ENCODE measurements around the gene PCSK5.
"Not testable (repeated sequence)": the region's sequence is repeated elsewhere in the genome, so short reads cannot be mapped to it uniquely, and the experiment has no call there.

Gene PCSK5

GRCh38 chr9:75890472-75891276 lies at the start of gene PCSK5:
Gene PCSK5, plus strand, starts transcription at chr9:75890673. Its CDS starts 509 bp downstream, at chr9:75891182.
- peak; percentile 89 for DNase-seq (ENCODE audit: low read depth)

GRCh38 chr9:75844321-75844720 lies 46.2 kb upstream of the PCSK5 start:
- DNase-seq (ENCODE audit: low read depth): no peak

- no peak for DNase-seq (ENCODE audit: low read depth)
Observed at GRCh38 chr9:75845806-75846205, 44.7 kb upstream of the PCSK5 start.

- DNase-seq (ENCODE audit: low read depth): no peak
Observed at GRCh38 chr9:75847085-75847484, 43.4 kb upstream of the PCSK5 start.

GRCh38 chr9:75850459-75851200 lies 39.8 kb upstream of the PCSK5 start:
- DNase-seq (ENCODE audit: low read depth): no peak

- no peak for DNase-seq (ENCODE audit: low read depth)
Observed at GRCh38 chr9:75851917-75852316, 38.6 kb upstream of the PCSK5 start.

- no peak for DNase-seq (ENCODE audit: low read depth)
Observed at GRCh38 chr9:75852746-75853145, 37.7 kb upstream of the PCSK5 start.

GRCh38 chr9:75855509-75855908 lies 35.0 kb upstream of the PCSK5 start:
- DNase-seq (ENCODE audit: low read depth): peak; percentile 1

- DNase-seq (ENCODE audit: low read depth): no peak
Observed at GRCh38 chr9:75858497-75859092, 31.9 kb upstream of the PCSK5 start.

GRCh38 chr9:75864266-75864665 lies 26.2 kb upstream of the PCSK5 start:
- DNase-seq (ENCODE audit: low read depth): no peak

GRCh38 chr9:75866273-75866871 lies 24.1 kb upstream of the PCSK5 start:
- DNase-seq (ENCODE audit: low read depth): peak; percentile 45

- DNase-seq (ENCODE audit: low read depth): not testable (repeated sequence)
Observed at GRCh38 chr9:75868526-75868925, 21.9 kb upstream of the PCSK5 start.

- no peak for DNase-seq (ENCODE audit: low read depth)
Observed at GRCh38 chr9:75869236-75869635, 21.2 kb upstream of the PCSK5 start.

GRCh38 chr9:75870450-75870849 lies 20.0 kb upstream of the PCSK5 start:
- DNase-seq (ENCODE audit: low read depth): no peak

- no peak for DNase-seq (ENCODE audit: low read depth)
Observed at GRCh38 chr9:75871624-75872023, 18.8 kb upstream of the PCSK5 start.

- DNase-seq (ENCODE audit: low read depth): no peak
Observed at GRCh38 chr9:75873712-75874111, 16.8 kb upstream of the PCSK5 start.

GRCh38 chr9:75876999-75877640 lies 13.4 kb upstream of the PCSK5 start:
- no peak for DNase-seq (ENCODE audit: low read depth)

- no peak for DNase-seq (ENCODE audit: low read depth)
Observed at GRCh38 chr9:75878488-75878860, 12.0 kb upstream of the PCSK5 start.

- DNase-seq (ENCODE audit: low read depth): no peak
Observed at GRCh38 chr9:75880618-75881017, 9.9 kb upstream of the PCSK5 start.

GRCh38 chr9:75881761-75882160 lies 8.7 kb upstream of the PCSK5 start:
- no peak for DNase-seq (ENCODE audit: low read depth)

- DNase-seq (ENCODE audit: low read depth): peak; percentile 6
Observed at GRCh38 chr9:75885652-75886051, 4.8 kb upstream of the PCSK5 start.

- DNase-seq (ENCODE audit: low read depth): no peak
Observed at GRCh38 chr9:75889577-75889976, 896 bp upstream of the PCSK5 start.

Measured in EH (cell line).